AG04450 (cell line): ENCODE data around the gene CENATAC. TPM values are rescaled to one million over a fixed set of nuclear protein-coding genes. Genes with fewer than 3 reads are reported as not detected.

Experiments
- CTCF ChIA-PET: fragments of 300-600, 350-600 bp; formaldehyde crosslinking; extraction: SDS; loops from one replicate; lab custom pipeline; 2022; ENCODE audit warnings: antibody characterized with exemption, inconsistent platforms; lab: Charles Lee
- POLR2A ChIA-PET: fragments of 350-600 bp; formaldehyde crosslinking; extraction: SDS; loops from one replicate; lab custom pipeline; 2021; ENCODE audit warnings: antibody characterized with exemption, inconsistent platforms; lab: Yijun Ruan, JAX
- DNase-seq: peaks from one replicate; pipeline ENCODE4 v3.0.0-alpha.2; 2011; ENCODE audit warnings: low read depth, low spot score
- H3K27ac ChIP-seq: one replicate; pipeline ENCODE4 v1.5.1; 2012; ENCODE audit warnings: low read depth, low read length, control low read depth
- H3K27me3 ChIP-seq: one replicate; pipeline ENCODE4 v1.6.0; 2012; ENCODE audit warnings: low read length; ENCODE audit not compliant: control insufficient read depth, insufficient read depth
- H3K4me3 ChIP-seq: 2 replicates; pipeline ENCODE4 v1.5.1; 2011; ENCODE audit warnings: mild to moderate bottlenecking, low read depth, low read length, control low read depth
- H3K9me3 ChIP-seq: 2 replicates; pipeline ENCODE4 v1.5.1; 2012; ENCODE audit warnings: low read length; ENCODE audit not compliant: control insufficient read depth, insufficient read depth
- polyA plus RNA-seq: library from polyadenylated mRNA; depleted of rRNA; stranded (reverse); fragments of >200 nt; gene quantifications from 2 replicates; pipeline ENCODE4 v1.2.3, GENCODE V29; 2011
- TF ChIP-seq, protein P1 (sequence below): IDR thresholded peaks from 2 replicates; pipeline ENCODE4 v1.5.1; 2011; ENCODE audit warnings: low read depth, low read length, control low read depth, inconsistent platforms

Gene CENATAC
- polyA plus RNA-seq, 1 experiment, result 13.5 TPM

DNA sequence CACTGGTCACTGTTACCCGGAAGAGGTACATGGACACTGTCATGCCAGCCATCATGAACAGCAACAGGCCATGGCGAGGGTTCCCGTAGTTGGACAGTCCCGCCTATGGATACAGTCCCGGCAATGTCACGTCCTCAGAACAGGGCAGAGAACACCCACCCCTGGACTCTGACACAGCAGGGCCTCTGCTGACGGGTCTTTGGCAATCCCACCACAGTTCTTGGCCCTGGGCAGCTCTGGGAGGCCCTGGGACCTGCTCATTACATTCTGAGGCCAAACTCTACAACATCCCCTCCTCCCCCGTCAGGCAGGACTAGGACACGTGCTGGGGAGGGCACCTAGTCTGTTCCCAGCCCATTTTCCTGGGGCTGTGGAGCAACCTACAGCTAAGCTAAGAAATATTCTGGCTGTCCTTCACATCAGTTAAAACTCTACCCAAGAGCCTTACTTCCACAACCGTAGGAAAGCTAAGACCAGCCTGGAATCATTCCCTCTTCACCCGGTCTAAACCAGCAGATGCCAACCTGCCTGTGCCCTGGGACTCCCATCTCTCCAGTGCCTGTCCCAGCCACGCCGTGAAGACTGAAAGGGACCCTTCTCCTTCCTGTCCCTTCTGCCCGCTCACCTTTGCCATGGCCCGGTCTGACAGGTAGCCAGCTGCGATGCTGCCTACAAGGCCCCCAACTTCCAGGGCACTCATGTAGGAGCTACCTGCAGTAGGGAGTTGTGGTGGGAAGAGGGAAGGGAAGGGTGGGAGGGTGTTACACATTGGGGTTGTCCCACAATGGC is 28.2 kb downstream of the CENATAC start:
- H3K9me3 ChIP-seq, result no peaks in the 10 kb centered on the region; the same call in 1 of the 2 replicates
- ChIA-PET CTCF (no interaction called here), POLR2A (interaction anchor here (0.6 kb wide), 1 partner anchor 76 kb away, joined by 5 read pairs; the partner anchor contains the start of gene DPAGT1)
- H3K27me3 ChIP-seq, result no peaks in the 10 kb centered on the region
- TF ChIP-seq, protein P1, sequence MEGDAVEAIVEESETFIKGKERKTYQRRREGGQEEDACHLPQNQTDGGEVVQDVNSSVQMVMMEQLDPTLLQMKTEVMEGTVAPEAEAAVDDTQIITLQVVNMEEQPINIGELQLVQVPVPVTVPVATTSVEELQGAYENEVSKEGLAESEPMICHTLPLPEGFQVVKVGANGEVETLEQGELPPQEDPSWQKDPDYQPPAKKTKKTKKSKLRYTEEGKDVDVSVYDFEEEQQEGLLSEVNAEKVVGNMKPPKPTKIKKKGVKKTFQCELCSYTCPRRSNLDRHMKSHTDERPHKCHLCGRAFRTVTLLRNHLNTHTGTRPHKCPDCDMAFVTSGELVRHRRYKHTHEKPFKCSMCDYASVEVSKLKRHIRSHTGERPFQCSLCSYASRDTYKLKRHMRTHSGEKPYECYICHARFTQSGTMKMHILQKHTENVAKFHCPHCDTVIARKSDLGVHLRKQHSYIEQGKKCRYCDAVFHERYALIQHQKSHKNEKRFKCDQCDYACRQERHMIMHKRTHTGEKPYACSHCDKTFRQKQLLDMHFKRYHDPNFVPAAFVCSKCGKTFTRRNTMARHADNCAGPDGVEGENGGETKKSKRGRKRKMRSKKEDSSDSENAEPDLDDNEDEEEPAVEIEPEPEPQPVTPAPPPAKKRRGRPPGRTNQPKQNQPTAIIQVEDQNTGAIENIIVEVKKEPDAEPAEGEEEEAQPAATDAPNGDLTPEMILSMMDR, result no peak
- H3K4me3 ChIP-seq, result no peak overlapping the region
- DNase-seq, result no peak
- no peak overlapping the region for H3K27ac ChIP-seq

DNA sequence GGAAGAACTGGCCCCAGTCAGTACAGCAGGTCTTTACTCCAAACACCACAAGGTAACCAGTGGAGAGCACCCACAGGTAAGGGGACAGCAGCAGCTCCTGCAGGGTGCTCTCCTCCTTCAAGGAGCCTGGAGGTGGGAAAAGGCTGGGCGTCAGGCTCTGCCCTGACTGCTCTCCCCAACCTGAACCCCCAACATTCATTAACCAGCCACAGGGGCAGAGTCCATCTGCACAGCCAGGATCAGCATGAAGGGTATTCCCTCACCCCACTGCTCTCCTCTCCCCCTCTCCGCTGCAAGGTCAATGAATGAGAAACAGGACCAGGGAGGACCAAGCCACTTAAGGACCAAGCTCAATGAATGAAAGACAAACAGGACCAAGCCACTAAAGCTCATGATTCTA is 29.0 kb downstream of the CENATAC start:
- TF ChIP-seq, protein P1, result no peak
- H3K9me3 ChIP-seq, result no peaks in the 10 kb centered on the region; the same call in 1 of the 2 replicates
- CTCF ChIA-PET, result no interaction called here
- no peak overlapping the region for H3K4me3 ChIP-seq
- POLR2A ChIA-PET, result no interaction called here
- no peaks in the 10 kb centered on the region for H3K27me3 ChIP-seq
- DNase-seq, result no peak
- H3K27ac ChIP-seq, result no peak overlapping the region

DNA sequence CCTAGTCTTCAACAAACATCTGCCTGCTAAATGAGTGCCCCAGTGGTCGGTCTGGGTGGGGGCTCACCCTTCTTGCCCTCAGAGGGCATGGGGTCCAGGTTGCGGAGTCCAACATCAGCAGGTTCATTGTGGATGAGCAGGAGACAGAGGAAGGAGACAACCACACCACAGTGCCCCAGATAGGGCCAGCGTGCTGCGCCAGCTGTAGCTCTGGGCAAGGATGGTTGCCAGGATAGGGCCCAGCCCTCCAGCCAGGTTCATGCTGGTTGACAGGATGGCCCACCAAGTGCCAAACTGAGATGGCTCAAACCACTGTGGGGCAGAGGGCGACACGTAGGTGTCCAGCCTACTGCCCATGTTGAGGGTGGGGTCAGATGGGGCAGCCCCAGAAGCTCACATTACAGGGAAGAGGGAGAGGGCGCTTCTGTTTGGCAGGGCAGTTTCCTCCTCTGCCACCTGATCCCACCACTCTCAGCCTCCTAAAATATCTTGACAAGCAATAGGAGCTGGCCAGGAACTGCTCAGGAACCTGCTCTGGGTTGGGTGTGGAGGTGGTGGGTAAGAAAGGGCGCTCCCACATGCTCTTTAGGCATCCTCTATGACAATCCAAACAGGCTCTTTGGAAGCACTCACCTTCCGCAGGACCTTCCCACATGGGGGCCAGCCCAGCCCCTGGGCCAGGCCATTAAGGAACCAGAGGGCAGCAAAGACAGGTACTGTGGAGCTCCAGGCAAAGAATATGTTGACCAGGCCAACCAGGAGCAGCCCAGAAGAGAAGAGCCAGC is 29.8 kb downstream of the CENATAC start:
- CTCF ChIA-PET, result no interaction called here

DNA sequence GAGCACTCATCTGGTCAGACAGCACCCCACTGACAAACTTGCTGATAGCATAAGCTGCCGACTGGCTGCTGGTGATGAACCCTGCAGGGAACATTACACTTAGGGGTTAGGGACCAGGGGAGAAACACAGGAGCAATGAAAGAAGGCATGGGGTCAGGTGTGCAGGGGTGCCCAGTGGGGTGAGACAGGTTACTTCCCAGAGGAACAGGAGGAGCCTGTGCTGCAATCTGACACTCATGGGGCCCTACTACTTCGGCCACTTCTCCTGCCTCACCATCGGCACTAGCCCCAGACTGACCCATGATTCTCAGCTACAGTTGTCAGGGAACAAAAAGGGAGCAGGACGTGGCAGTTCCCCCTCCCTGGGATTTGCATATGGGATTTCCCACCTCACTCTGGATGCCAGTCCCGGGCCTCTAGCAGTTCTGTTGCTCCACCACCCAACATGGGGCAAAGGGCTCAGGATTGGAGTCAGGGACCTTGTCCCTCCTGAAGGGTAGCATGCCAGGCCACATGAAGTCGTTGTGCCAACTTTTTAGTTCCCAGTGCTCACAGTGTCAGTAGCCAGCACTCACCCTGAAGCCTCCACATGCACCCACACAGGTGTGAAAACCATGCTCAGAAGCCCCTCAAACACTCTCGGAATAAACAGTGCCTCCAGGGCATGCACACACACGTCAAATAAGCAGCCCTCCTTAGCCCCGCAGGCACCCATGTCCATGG is 30.6 kb downstream of the CENATAC start:
- TF ChIP-seq, protein P1, result no peak
- H3K9me3 ChIP-seq, result no peaks in the 10 kb centered on the region; the same call in 1 of the 2 replicates
- H3K27me3 ChIP-seq, result no peaks in the 10 kb centered on the region
- CTCF ChIA-PET, result no interaction called here
- no peak overlapping the region for H3K4me3 ChIP-seq
- no peak for DNase-seq
- POLR2A ChIA-PET, result no interaction called here
- no peak overlapping the region for H3K27ac ChIP-seq

More for the DNA sequence above, 29.8 kb downstream of the CENATAC start:
- H3K4me3 ChIP-seq, result no peak overlapping the region
- DNase-seq, result no peak
- POLR2A ChIA-PET, result no interaction called here
- no peaks in the 10 kb centered on the region for H3K27me3 ChIP-seq
- H3K27ac ChIP-seq, result no peak overlapping the region
- H3K9me3 ChIP-seq, result no peaks in the 10 kb centered on the region; the same call in 1 of the 2 replicates
- TF ChIP-seq, protein P1, result no peak
